Measurements from ENCODE around the gene MORN1.
"Not testable (repeated sequence)": the region's sequence is repeated elsewhere in the genome, so short reads cannot be mapped to it uniquely, and the experiment has no call there.

The MORN1 gene

GRCh38 chr1:2297246-2298011 is 93.9 kb downstream of the MORN1 start:
- DNase-seq (ENCODE audit: low read depth in 1 of 2, low spot score in 1 of 2), result no peak

DNA sequence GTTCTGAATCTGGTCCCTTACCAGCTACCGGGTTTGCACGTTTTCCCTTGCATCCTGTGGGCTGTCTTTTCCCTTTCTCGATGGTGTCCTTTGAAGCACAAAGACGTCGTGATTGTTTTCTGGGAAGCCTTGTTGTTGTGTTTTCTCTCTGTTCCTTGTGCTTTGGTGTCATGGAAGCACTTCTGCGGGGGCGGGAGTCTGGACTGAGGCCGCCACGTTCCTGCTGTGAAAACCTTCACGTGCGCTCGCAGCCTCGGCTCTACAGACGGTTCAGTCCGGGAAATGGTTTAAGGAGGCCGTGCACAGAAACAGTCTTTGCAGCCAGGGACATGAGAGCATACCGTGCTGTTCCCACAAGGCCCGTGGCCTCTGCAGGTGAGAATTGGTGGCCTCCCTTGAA is 94.7 kb downstream of the MORN1 start:
- DNase-seq (ENCODE audit: low read depth in 1 of 2, low spot score in 1 of 2), result no peak

DNA sequence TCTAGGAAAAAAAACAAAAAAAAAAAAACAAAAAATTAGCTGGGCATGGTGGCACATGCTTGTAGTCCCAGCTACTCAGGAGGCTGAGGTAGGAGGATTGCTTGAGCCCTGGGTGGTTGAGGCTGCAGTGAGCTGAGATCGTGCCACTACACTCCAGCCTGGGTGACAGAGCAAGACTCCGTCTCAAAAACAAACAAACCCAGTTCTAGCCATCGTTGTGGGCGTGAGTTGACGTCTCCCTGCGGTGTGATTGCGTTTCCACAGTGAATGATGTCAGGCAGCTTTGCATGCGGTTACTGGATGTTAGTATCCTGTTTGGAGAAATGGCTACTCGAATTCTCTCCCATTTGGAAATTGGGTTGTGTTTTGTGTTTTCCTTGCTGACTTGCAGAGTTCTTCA is 95.1 kb downstream of the MORN1 start:
- DNase-seq (ENCODE audit: low read depth in 1 of 2, low spot score in 1 of 2), result not testable (repeated sequence)

GRCh38 chr1:2295526-2295925 is 95.8 kb downstream of the MORN1 start:
- no peak for DNase-seq (ENCODE audit: low read depth in 1 of 2, low spot score in 1 of 2)

DNA sequence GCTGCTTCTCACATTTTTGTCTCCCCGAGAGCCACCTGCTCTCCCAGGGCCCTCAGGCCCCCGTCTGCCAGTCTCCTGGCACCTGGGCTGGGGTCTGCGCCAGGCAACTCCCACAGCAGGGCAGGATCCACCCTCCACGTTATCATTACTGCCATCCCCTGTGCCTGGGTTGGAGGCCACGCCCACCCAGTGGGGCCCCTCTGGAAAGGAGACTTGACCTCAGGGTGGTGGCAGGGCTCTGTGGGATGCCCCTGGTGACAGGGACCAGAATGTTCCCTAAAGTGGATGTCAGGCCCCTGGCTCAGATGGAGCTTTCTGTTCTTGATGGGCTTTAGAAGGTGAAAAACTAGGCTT is 96.7 kb downstream of the MORN1 start:
- DNase-seq (ENCODE audit: low read depth in 1 of 2, low spot score in 1 of 2), result no peak

DNA sequence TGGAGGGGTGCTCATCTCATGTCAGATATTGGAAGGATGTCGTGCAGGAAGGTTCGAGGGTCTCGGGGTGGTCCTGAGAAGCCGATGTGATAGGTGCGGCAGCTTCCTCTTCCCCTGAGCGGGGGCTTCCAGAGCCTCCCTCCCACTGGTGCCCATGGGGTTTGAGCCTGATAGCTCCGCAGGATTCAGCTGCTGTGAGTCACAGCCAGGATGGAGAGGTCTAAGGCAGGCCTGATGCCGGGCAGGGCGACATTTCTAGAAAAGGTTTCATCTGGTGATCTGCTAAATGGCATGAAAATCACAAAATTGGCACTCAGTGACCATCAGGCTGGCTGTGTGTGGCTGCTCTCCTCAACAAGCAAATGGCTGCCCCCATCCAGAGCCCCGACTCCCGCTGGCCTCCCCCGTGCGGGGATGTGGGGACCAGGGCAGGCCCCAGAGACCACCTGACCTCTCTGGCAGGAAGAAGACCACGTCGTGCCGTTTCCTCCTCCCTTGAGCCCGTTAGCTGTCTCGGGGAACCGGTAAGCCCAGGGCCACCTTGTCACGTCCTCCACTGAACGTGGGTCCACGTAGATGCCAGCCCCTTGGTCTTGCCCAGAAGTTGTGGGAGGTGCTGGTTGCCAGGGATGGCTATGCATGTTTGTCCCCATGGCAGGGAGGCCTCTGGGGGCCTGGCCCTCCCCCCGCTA is 97.2 kb downstream of the MORN1 start:
- no peak for DNase-seq (ENCODE audit: low read depth in 1 of 2, low spot score in 1 of 2)

GRCh38 chr1:2292725-2293450 is 98.5 kb downstream of the MORN1 start:
- no peak for DNase-seq (ENCODE audit: low read depth in 1 of 2, low spot score in 1 of 2)

GRCh38 chr1:2291577-2291976 is 99.8 kb downstream of the MORN1 start:
- DNase-seq (ENCODE audit: low read depth in 1 of 2, low spot score in 1 of 2), result no peak

DNA sequence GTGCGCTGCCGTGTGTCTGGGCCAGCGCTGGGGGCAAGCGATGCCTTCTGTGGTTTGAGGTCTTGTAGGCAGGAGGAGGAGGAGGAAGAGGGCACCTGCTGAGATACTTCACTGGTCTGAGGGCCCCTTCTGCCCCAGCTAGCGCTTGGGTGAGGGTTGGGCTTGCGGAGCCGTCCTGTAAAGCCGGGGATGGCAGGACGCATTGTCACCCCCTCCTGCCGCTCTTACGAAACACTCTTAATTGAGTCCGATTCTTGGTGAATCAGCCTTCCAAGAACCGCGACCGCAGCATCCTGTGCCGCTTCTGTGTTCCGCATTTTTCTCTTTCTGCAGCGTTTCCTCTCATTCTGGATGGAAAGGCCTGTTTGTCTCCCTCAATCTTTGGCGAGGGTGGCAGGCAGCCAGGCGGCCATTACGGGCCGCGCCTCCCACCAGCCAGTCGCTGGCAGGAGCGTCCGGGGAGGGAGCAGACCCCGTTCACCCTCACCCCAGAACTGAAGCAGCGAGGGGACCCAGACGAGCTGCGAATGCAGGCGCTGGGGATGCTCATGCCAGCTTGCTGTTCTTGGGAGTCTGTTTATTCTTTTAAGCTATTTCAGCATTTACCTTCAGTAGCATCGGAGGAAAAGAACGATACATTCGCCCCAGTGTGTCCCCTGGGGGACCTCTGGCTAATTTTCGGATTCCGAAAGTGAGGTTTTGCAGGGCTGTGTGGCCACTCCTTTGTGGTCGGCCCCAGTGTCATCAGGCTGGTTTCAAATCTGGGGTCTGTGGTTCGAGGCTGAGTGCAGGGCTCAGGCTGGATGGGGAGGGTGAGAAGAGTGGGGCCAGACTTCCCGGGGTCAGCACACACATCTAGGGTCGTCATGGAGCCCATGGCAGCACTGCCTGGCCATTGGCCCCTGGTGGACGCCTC is 100.5 kb downstream of the MORN1 start:
- DNase-seq (ENCODE audit: low read depth in 1 of 2, low spot score in 1 of 2), result peak; percentile 44 to 64

- DNase-seq (ENCODE audit: low read depth in 1 of 2, low spot score in 1 of 2), result no peak
Observed at GRCh38 chr1:2290171-2290578, 101.2 kb downstream of the MORN1 start.

- DNase-seq (ENCODE audit: low read depth in 1 of 2, low spot score in 1 of 2), result no peak
Observed at GRCh38 chr1:2289607-2290006, 101.7 kb downstream of the MORN1 start.

- DNase-seq (ENCODE audit: low read depth in 1 of 2, low spot score in 1 of 2), result no peak
Observed at GRCh38 chr1:2288816-2289536, 102.4 kb downstream of the MORN1 start.

DNA sequence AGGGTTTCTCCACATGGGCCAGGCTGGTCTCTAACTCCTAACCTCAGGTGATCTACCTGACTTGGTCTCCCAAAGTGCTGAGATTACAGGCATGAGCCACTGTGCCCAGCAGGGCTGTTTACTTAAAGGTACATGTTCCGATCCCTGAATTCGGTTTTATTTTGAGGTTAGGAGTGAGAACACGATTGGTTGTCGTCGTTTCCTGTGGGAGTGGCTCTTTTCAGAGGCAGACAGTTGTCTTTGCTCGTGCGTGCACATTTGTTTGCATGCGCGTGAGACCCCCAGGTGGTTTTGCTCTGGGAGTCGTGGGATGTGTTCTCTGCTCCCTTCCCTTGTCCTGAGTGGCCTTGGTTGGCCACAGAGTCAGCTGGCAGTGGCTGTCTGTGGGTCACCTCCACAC is 103.0 kb downstream of the MORN1 start:
- no peak for DNase-seq (ENCODE audit: low read depth in 1 of 2, low spot score in 1 of 2)

GRCh38 chr1:2287649-2288048 is 103.7 kb downstream of the MORN1 start:
- DNase-seq (ENCODE audit: low read depth in 1 of 2, low spot score in 1 of 2), result no peak

DNA sequence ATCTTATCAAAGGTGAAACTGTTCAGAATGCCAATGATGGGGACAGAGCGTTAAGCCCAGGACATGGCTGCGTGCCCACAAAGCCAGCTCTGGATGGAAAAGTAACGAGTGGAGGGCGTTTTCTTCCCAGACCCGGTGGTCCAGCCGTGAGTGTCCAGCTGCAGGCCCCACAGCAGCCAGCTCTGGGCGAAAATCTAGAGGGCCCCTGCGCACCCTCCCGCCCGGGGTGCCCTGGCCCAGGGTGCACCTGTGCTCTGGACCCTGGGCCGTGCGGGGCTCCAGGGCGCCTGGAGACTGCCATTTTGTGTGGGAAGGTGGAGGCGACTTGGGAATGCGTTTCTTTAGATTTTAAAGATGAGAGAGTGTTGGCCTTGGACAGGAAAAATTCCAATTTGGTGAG is 104.4 kb downstream of the MORN1 start:
- no peak for DNase-seq (ENCODE audit: low read depth in 1 of 2, low spot score in 1 of 2)

GRCh38 chr1:2284932-2285331 is 106.4 kb downstream of the MORN1 start:
- no peak for DNase-seq (ENCODE audit: low read depth in 1 of 2, low spot score in 1 of 2)

- no peak for DNase-seq (ENCODE audit: low read depth in 1 of 2, low spot score in 1 of 2)
Observed at GRCh38 chr1:2283991-2284895, 107.1 kb downstream of the MORN1 start.

- DNase-seq (ENCODE audit: low read depth in 1 of 2, low spot score in 1 of 2), result no peak
Observed at GRCh38 chr1:2283371-2283990, 107.9 kb downstream of the MORN1 start.
